ENCODE data around the gene GLRA3. TPM values are rescaled to one million over a fixed set of nuclear protein-coding genes. Genes with fewer than 3 reads are reported as not detected.

The GLRA3 gene
- total RNA-seq, 3 donors from 2014 or later, result 0.09 TPM; not detected in 2

- Histone ChIP-seq H3K9me3 (peaks cover 15% of the 10 kb centered on the region), H3K4me1 (ENCODE audit: low read depth) (no peaks in the 10 kb centered on the region), H3K4me3 (no peak overlapping the region), H3K36me3 (ENCODE audit: low read depth) (no peaks in the 10 kb centered on the region)
- ATAC-seq, result no peak
- TF ChIP-seq CTCF (IDR thresholded peaks at IDR 0.05), result no peak
- DNase-seq, result no peak
- intact Hi-C loops (cut with DNase I, micrococcal nuclease), result no loop called here
Measured at GRCh38 chr4:174690665-174691064, 138.4 kb downstream of the GLRA3 start.

- no peak for DNase-seq
- ATAC-seq, result no peak
- no peaks in the 10 kb centered on the region for H3K36me3 ChIP-seq (ENCODE audit: low read depth)
- no peaks in the 10 kb centered on the region for H3K4me1 ChIP-seq (ENCODE audit: low read depth)
- intact Hi-C loops (cut with DNase I, micrococcal nuclease), result no loop called here
- no peak overlapping the region for H3K4me3 ChIP-seq
- TF ChIP-seq CTCF (IDR thresholded peaks at IDR 0.05), result no peak
- H3K9me3 ChIP-seq, result peaks cover 15% of the 10 kb centered on the region
Measured at GRCh38 chr4:174689618-174690017, 139.4 kb downstream of the GLRA3 start.

GRCh38 chr4:174686826-174687225 is 142.2 kb downstream of the GLRA3 start:
- intact Hi-C loops (cut with DNase I, micrococcal nuclease), result no loop called here
- H3K4me3 ChIP-seq, result no peak overlapping the region
- TF ChIP-seq CTCF (IDR thresholded peaks at IDR 0.05), result no peak
- DNase-seq, result no peak
- ATAC-seq, result no peak
- peaks cover 15% of the 10 kb centered on the region for H3K9me3 ChIP-seq
- H3K36me3 ChIP-seq (ENCODE audit: low read depth), result no peaks in the 10 kb centered on the region
- H3K4me1 ChIP-seq (ENCODE audit: low read depth), result no peaks in the 10 kb centered on the region

GRCh38 chr4:174681723-174682300 is 147.2 kb downstream of the GLRA3 start:
- H3K4me1 ChIP-seq (ENCODE audit: low read depth), result no peaks in the 10 kb centered on the region
- H3K9me3 ChIP-seq, result no peaks in the 10 kb centered on the region
- no peak for TF ChIP-seq CTCF (IDR thresholded peaks at IDR 0.05)
- no peak overlapping the region for H3K4me3 ChIP-seq
- no peaks in the 10 kb centered on the region for H3K36me3 ChIP-seq (ENCODE audit: low read depth)
- intact Hi-C loops (cut with DNase I, micrococcal nuclease), result no loop called here
- ATAC-seq (no peak), DNase-seq (no peak)

- intact Hi-C loops (cut with DNase I, micrococcal nuclease), result no loop called here
- ATAC-seq (no peak), DNase-seq (no peak)
- Histone ChIP-seq H3K4me3 (no peak overlapping the region), H3K36me3 (ENCODE audit: low read depth) (no peaks in the 10 kb centered on the region), H3K9me3 (no peaks in the 10 kb centered on the region), H3K4me1 (ENCODE audit: low read depth) (no peaks in the 10 kb centered on the region)
- no peak for TF ChIP-seq CTCF (IDR thresholded peaks at IDR 0.05)
Measured at GRCh38 chr4:174674305-174674840, 154.7 kb downstream of the GLRA3 start.

- no peaks in the 10 kb centered on the region for H3K4me1 ChIP-seq (ENCODE audit: low read depth)
- no peak overlapping the region for H3K4me3 ChIP-seq
- intact Hi-C loops (cut with DNase I, micrococcal nuclease), result no loop called here
- ATAC-seq, result no peak
- TF ChIP-seq CTCF (IDR thresholded peaks at IDR 0.05), result no peak
- H3K9me3 ChIP-seq, result no peaks in the 10 kb centered on the region
- DNase-seq, result no peak
- no peaks in the 10 kb centered on the region for H3K36me3 ChIP-seq (ENCODE audit: low read depth)
Measured at GRCh38 chr4:174673865-174674264, 155.2 kb downstream of the GLRA3 start.

All from mucosa of descending colon (tissue), 3 donors.